H1 (cell line): ENCODE data around the gene FMN2. TPM values are rescaled to one million over a fixed set of nuclear protein-coding genes. Genes with fewer than 3 reads are reported as not detected.

Experiments
- CTCF ChIA-PET: fragments of 300-600 bp; sonication (Branson Sonifier 250); formaldehyde crosslinking; loops from one replicate; lab custom pipeline; 2021; ENCODE audit not compliant: partially characterized antibody; lab: Charles Lee
- POLR2A ChIA-PET: fragments of 300-600 bp; sonication (Branson Sonifier 250); formaldehyde crosslinking; loops from one replicate; lab custom pipeline; 2021; ENCODE audit warnings: inconsistent platforms; ENCODE audit not compliant: partially characterized antibody; lab: Charles Lee
- DNase-seq, 2 experiments: peaks; one replicate each; pipeline versions ENCODE4 v3.0.0 to v3.0.0-alpha.2; 2010 to 2022; ENCODE audit warnings: low spot score in 2 of 2, low read depth in 1 of 2, mixed read lengths in 1 of 2
- FAIRE-seq: peaks from 2 replicates; lab custom pipeline; 2011; peaks lifted over from hg19 to GRCh38; lab: Jason Lieb, UNC
- H2AFZ ChIP-seq: 2 replicates; pipeline ENCODE4 v1.8.1; 2012; ENCODE audit warnings: low read length, inconsistent platforms
- H2AK5ac ChIP-seq: 2 replicates; pipeline ENCODE4 v1.6.1; 2013; ENCODE audit warnings: low read depth, low read length
- H2BK120ac ChIP-seq: replicated peaks from 2 replicates; pipeline ENCODE3; 2013; ENCODE audit warnings: low read depth, low read length, inconsistent platforms
- H2BK12ac ChIP-seq: 2 replicates; pipeline ENCODE4 v1.6.1; 2013; ENCODE audit warnings: low read depth, low read length
- H2BK15ac ChIP-seq: 2 replicates; pipeline ENCODE4 v1.6.1; 2013; ENCODE audit warnings: low read length
- H2BK20ac ChIP-seq: 2 replicates; pipeline ENCODE4 v1.6.1; 2013; ENCODE audit warnings: low read length
- H2BK5ac ChIP-seq: 2 replicates; pipeline ENCODE4 v1.6.1; 2013; ENCODE audit warnings: low read depth, low read length
- H3K14ac ChIP-seq: 2 replicates; pipeline ENCODE4 v1.6.1; 2013; ENCODE audit warnings: inconsistent platforms; ENCODE audit not compliant: insufficient read length
- H3K18ac ChIP-seq: 2 replicates; pipeline ENCODE4 v1.6.1; 2013; ENCODE audit warnings: low read length; ENCODE audit errors: extremely low read depth
- H3K23ac ChIP-seq: 2 replicates; pipeline ENCODE4 v1.6.1; 2013; ENCODE audit warnings: inconsistent platforms; ENCODE audit not compliant: insufficient read length
- H3K23me2 ChIP-seq: 2 replicates; pipeline ENCODE4 v1.6.1; 2013; ENCODE audit warnings: low read depth, low read length
- H3K27ac ChIP-seq: 2 replicates; pipeline ENCODE4 v1.6.1; 2011; ENCODE audit warnings: low read depth, low read length, inconsistent platforms
- H3K27me3 ChIP-seq, 4 experiments: replicated peaks in 1 of 4; 1 replicate in 1 of 4; 2 replicates in 3 of 4; pipeline versions ENCODE4 v1.6.1 to v1.8.1; 2011 to 2013; ENCODE audit warnings: low read length in 3 of 4, mild to moderate bottlenecking in 3 of 4, inconsistent platforms in 2 of 4, mixed read lengths in 2 of 4, moderate library complexity in 1 of 4; ENCODE audit not compliant: control insufficient read depth in 3 of 4, insufficient read depth in 3 of 4; ENCODE audit errors: extremely low read depth in 1 of 4
- H3K36me3 ChIP-seq, 4 experiments: 2 replicates each; pipeline versions ENCODE4 v1.6.1 to v1.8.1; 2011 to 2013; ENCODE audit warnings: mild to moderate bottlenecking in 4 of 4, low read length in 3 of 4, moderate library complexity in 2 of 4, control low read depth in 1 of 4, inconsistent platforms in 1 of 4; ENCODE audit not compliant: insufficient read depth in 4 of 4, control insufficient read depth in 2 of 4
- H3K4ac ChIP-seq: replicated peaks from 2 replicates; pipeline ENCODE3; 2013; ENCODE audit warnings: low read length, low read depth, mixed read lengths, inconsistent platforms; ENCODE audit not compliant: insufficient read length
- H3K4me1 ChIP-seq, 4 experiments: replicated peaks in 1 of 4; 1 replicate in 1 of 4; 2 replicates in 3 of 4; pipeline versions ENCODE4 v1.6.1 to v1.8.1; 2011 to 2013; ENCODE audit warnings: low read length in 3 of 4, inconsistent platforms in 2 of 4, mixed read lengths in 1 of 4; ENCODE audit not compliant: insufficient read depth in 4 of 4, control insufficient read depth in 3 of 4
- H3K4me2 ChIP-seq, 2 experiments: 2 replicates each; pipeline versions ENCODE4 v1.6.1 to v1.8.1; 2011 to 2013; ENCODE audit warnings: low read depth in 2 of 2, low read length in 2 of 2, control low read depth in 1 of 2, inconsistent platforms in 1 of 2, mild to moderate bottlenecking in 1 of 2; ENCODE audit not compliant: insufficient read depth in 1 of 2
- H3K4me3 ChIP-seq, 4 experiments: fragments of 200-600, 300-600 bp in 1 of 4; sonication (generic), shearing (Covaris generic), sonication (Bioruptor Twin) in 1 of 4; 2 replicates each; pipeline versions ENCODE4 v1.5.1 to v1.8.1; 2011 to 2016; ENCODE audit warnings: low read length in 4 of 4, low read depth in 3 of 4, control low read depth in 2 of 4, inconsistent platforms in 2 of 4, mild to moderate bottlenecking in 2 of 4, mixed read lengths in 1 of 4, moderate library complexity in 1 of 4; ENCODE audit not compliant: insufficient read depth in 2 of 4; ENCODE audit errors: extremely low read depth in 1 of 4
- H3K56ac ChIP-seq: replicated peaks from 2 replicates; pipeline ENCODE3; 2013; ENCODE audit warnings: low read depth, mild to moderate bottlenecking, mixed read lengths, low read length, inconsistent platforms; ENCODE audit not compliant: insufficient read length
- H3K79me1 ChIP-seq: 2 replicates; pipeline ENCODE4 v1.6.1; 2013; ENCODE audit warnings: low read depth, low read length, control low read depth
- H3K79me2 ChIP-seq, 2 experiments: 2 replicates each; pipeline versions ENCODE4 v1.6.1 to v1.8.1; 2012 to 2013; ENCODE audit warnings: low read length in 2 of 2, mild to moderate bottlenecking in 2 of 2, inconsistent platforms in 1 of 2; ENCODE audit not compliant: insufficient read depth in 2 of 2, control insufficient read depth in 1 of 2
- H3K9ac ChIP-seq, 4 experiments: replicated peaks in 1 of 4; 1 replicate in 1 of 4; 2 replicates in 3 of 4; pipeline versions ENCODE4 v1.6.1 to v1.8.1; 2011 to 2013; ENCODE audit warnings: low read depth in 3 of 4, low read length in 3 of 4, control low read depth in 2 of 4, mild to moderate bottlenecking in 2 of 4, moderate library complexity in 2 of 4, inconsistent platforms in 1 of 4; ENCODE audit errors: extremely low read depth in 1 of 4
- H3K9me3 ChIP-seq, 2 experiments: 2 replicates each; pipeline versions ENCODE4 v1.6.1 to v1.8.1; 2012 to 2013; ENCODE audit warnings: mild to moderate bottlenecking in 2 of 2, moderate library complexity in 2 of 2, control low read depth in 1 of 2, inconsistent platforms in 1 of 2, low read depth in 1 of 2, low read length in 1 of 2, mixed read lengths in 1 of 2; ENCODE audit not compliant: insufficient read depth in 2 of 2
- H4K20me1 ChIP-seq, 2 experiments: replicated peaks in 1 of 2; 2 replicates each; pipeline versions ENCODE3 to v1.8.1; 2011 to 2013; ENCODE audit warnings: inconsistent platforms in 2 of 2, low read length in 2 of 2, mild to moderate bottlenecking in 1 of 2; ENCODE audit not compliant: insufficient read depth in 2 of 2, control insufficient read depth in 1 of 2
- H4K5ac ChIP-seq: 2 replicates; pipeline ENCODE4 v1.6.1; 2013; ENCODE audit warnings: low read length, low read depth, mixed read lengths, inconsistent platforms; ENCODE audit not compliant: insufficient read length
- H4K8ac ChIP-seq: 2 replicates; pipeline ENCODE4 v1.8.0; 2013; ENCODE audit warnings: mild to moderate bottlenecking, moderate library complexity, low read length, inconsistent platforms; ENCODE audit not compliant: insufficient read depth; ENCODE audit errors: extremely low read depth
- H4K91ac ChIP-seq: replicated peaks from 2 replicates; pipeline ENCODE3; 2013; ENCODE audit warnings: low read length, mixed read lengths, inconsistent platforms; ENCODE audit not compliant: insufficient read length
- BRCA1 ChIP-seq: IDR thresholded peaks from 2 replicates; pipeline ENCODE4 v1.6.1; 2012; ENCODE audit warnings: low read depth, low read length, improper control_type of control experiment
- CEBPB ChIP-seq: IDR thresholded peaks from 2 replicates; pipeline ENCODE4 v1.6.1; 2012; ENCODE audit warnings: low read depth, low read length
- CHD2 ChIP-seq: IDR thresholded peaks from 2 replicates; pipeline ENCODE4 v1.6.1; 2012; ENCODE audit warnings: low read length, improper control_type of control experiment
- E2F6 ChIP-seq: IDR thresholded peaks from 2 replicates; pipeline ENCODE4 v1.6.1; 2012; ENCODE audit warnings: inconsistent platforms
- JUN ChIP-seq: IDR thresholded peaks from 2 replicates; pipeline ENCODE4 v1.6.1; 2011; ENCODE audit warnings: low read depth, mild to moderate bottlenecking, improper control_type of control experiment, low read length
- KDM1A ChIP-seq: fragments of 200-600, 300-600 bp; sonication (generic); IDR thresholded peaks from 2 replicates; pipeline ENCODE4 v1.7.1; 2016; ENCODE audit warnings: mild to moderate bottlenecking, low read length, borderline replicate concordance
- KDM5A ChIP-seq: fragments of 200-600 bp; IDR thresholded peaks from 2 replicates; pipeline ENCODE4 v1.7.1; 2012; ENCODE audit warnings: mild to moderate bottlenecking, low read length, inconsistent platforms, mixed read lengths
- NRF1 ChIP-seq: IDR thresholded peaks from 2 replicates; pipeline ENCODE4 v1.6.1; 2011; ENCODE audit warnings: mild to moderate bottlenecking, low read depth, low read length, improper control_type of control experiment
- RAD21 ChIP-seq, 2 experiments: IDR thresholded peaks in 1 of 2; conservative IDR thresholded peaks in 1 of 2; 2 replicates each; pipeline ENCODE4 v1.6.1; 2011; ENCODE audit warnings: low read depth in 2 of 2, low read length in 2 of 2, improper control_type of control experiment in 1 of 2, inconsistent platforms in 1 of 2, mild to moderate bottlenecking in 1 of 2, moderate library complexity in 1 of 2
- RBBP5 ChIP-seq: IDR thresholded peaks from 2 replicates; pipeline ENCODE4 v1.7.1; 2012; ENCODE audit warnings: low read depth, mild to moderate bottlenecking, inconsistent platforms, low read length, moderate library complexity, borderline replicate concordance
- RFX5 ChIP-seq: IDR thresholded peaks from 2 replicates; pipeline ENCODE4 v1.6.1; 2011; ENCODE audit warnings: low read depth, low read length, improper control_type of control experiment, borderline replicate concordance
- SP2 ChIP-seq: IDR thresholded peaks from 2 replicates; pipeline ENCODE4 v1.6.1; 2012; ENCODE audit warnings: mild to moderate bottlenecking, low read length, inconsistent platforms
- SUZ12 ChIP-seq: fragments of 200-600 bp; sonication (generic); IDR thresholded peaks from 2 replicates; pipeline ENCODE4 v1.6.1; 2012; ENCODE audit warnings: mild to moderate bottlenecking, inconsistent platforms, low read length, moderate library complexity, mixed read lengths
- TAF1 ChIP-seq: IDR thresholded peaks from 2 replicates; pipeline ENCODE4 v1.6.1; 2011; ENCODE audit warnings: mild to moderate bottlenecking, low read depth, low read length
- TCF12 ChIP-seq: IDR thresholded peaks from 2 replicates; pipeline ENCODE4 v1.6.1; 2011; ENCODE audit warnings: low read depth, mild to moderate bottlenecking, low read length
- WGBS, 2 experiments: shearing (Covaris generic) in 1 of 2; methylation state at CpG; one replicate each; pipeline versions ENCODE4 v1.1.6 to v1.1.7; 2013 to 2015; ENCODE audit warnings: low lambda C conversion rate in 2 of 2, mixed read lengths in 2 of 2, inconsistent platforms in 1 of 2, low coverage in 1 of 2, missing lambda C conversion rate in 1 of 2; ENCODE audit not compliant: insufficient replicate concordance in 2 of 2, insufficient coverage in 1 of 2, insufficient read length in 1 of 2; ENCODE audit errors: extremely low coverage in 1 of 2, missing lambda C conversion rate in 1 of 2; 5-methylcytosine and 5-hydroxymethylcytosine counted together
- polyA plus RNA-seq, 7 experiments: library from polyadenylated mRNA; depleted of rRNA in 3 of 7; stranded (reverse) in 5 of 7; unstranded in 2 of 7; fragments of >200 nt in 5 of 7; fragments of 200-250 nt in 2 of 7; gene quantifications; 1 replicate in 5 of 7; 2 replicates in 1 of 7; 4 replicates in 1 of 7; pipeline versions ENCODE4 v1.2.1 to v1.2.3, GENCODE V29; 2011 to 2013; ENCODE audit warnings: missing spikeins in 2 of 7, mixed read lengths in 2 of 7
- total RNA-seq: library from RNA; stranded (reverse); fragmentation: NEBNext Ultra II Directional; extraction: Animal tissue kit (Norgen Biotek cat#: 25700); gene quantifications from 2 replicates; pipeline ENCODE4 v1.2.1, GENCODE V29; 2021

The FMN2 gene
- total and polyA plus RNA-seq, 2 of the 8 experiments (the other 6 are each of a cell fraction or from before 2014, with no cell fraction given), result 0.83 to 2.0 TPM

DNA sequence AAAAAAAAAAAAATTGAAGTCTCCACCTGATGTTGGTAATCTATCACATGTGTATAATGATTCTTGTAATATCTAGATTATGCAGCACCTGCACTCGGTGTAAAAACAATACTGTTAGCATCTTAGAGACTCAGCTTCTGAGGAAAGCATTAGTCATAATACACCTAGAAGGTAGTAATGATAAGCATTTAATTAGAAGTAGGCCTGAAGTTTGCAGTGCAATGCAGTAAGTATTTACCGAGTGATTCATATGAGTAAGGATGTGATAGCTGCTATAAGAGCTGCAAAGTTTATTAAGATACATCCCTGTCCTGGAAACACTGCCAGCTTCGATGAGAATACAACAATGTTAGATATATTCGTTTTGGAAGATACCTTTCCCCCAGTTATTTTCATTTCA, 323.8 kb downstream of the FMN2 start:
- Histone ChIP-seq H3K79me1 (no peaks in the 10 kb centered on the region), H3K4me3 (no peak overlapping the region), H3K23ac (no peak overlapping the region), H3K56ac (no peak overlapping the region), H2BK5ac (no peak overlapping the region), H3K9me3 (no peaks in the 10 kb centered on the region), H2AFZ (no peak overlapping the region), H4K91ac (no peak overlapping the region), H3K79me2 (no peaks in the 10 kb centered on the region), H3K14ac (no peak overlapping the region), H3K36me3 (no peaks in the 10 kb centered on the region), H3K27ac (no peak overlapping the region), H3K9ac (no peak overlapping the region), H2BK20ac (no peak overlapping the region), H4K8ac (no peak overlapping the region), H3K23me2 (no peaks in the 10 kb centered on the region; the same call in 1 of the 2 replicates), H4K20me1 (no peaks in the 10 kb centered on the region), H2BK12ac (no peak overlapping the region), H4K5ac (no peak overlapping the region), H3K4me1 (no peaks in the 10 kb centered on the region), H2BK15ac (no peak overlapping the region), H3K27me3 (peaks cover 0 to 1% (median 0%) of the 10 kb centered on the region in 4 experiments; a peak in 1 of 7 replicates), H3K18ac (no peak overlapping the region), H2AK5ac (no peak overlapping the region), H3K4ac (no peak overlapping the region), H3K4me2 (no peak overlapping the region), H2BK120ac (no peak overlapping the region)
- ChIA-PET CTCF (interaction anchor here (0.7 to 0.8 kb wide), 2 partner anchors 14 to 377 kb away, joined by 3 read pairs; no protein-coding TSS in a partner anchor), POLR2A (interaction anchor here (0.7 kb wide), 1 partner anchor 118 kb away, joined by 4 read pairs; no protein-coding TSS in a partner anchor)
- 88% methylated on average over 4 of the region's 4 CpGs; no CpG with 5 or more reads in 1 of the 2 experiments for WGBS, 2 experiments
- DNase-seq (no peak), FAIRE-seq (no peak)
- TF ChIP-seq RBBP5 (no peak), JUN (no peak), KDM5A (no peak), SUZ12 (no peak), SP2 (no peak), RFX5 (no peak), RAD21 (IDR thresholded peaks at IDR 0.05 in 1 of 2, conservative IDR thresholded peaks at IDR 0.05 in 1 of 2; ENCODE audit: low read depth in 2 of 2, low read length in 2 of 2) (no peak), KDM1A (no peak), BRCA1 (no peak), NRF1 (no peak), CEBPB (no peak), CHD2 (no peak), TAF1 (no peak), TCF12 (no peak), E2F6 (no peak)
